Nephron (organoid): Measurements from ENCODE around the gene POLR3C.

Experiments used
- H3K27ac Mint-ChIP-seq, 3 experiments: 2 replicates each; pipeline ENCODE4 v1.8.0; 2020; ENCODE audit warnings: mixed read lengths in 3 of 3, mild to moderate bottlenecking in 2 of 3, moderate library complexity in 1 of 3
- H3K27me3 Mint-ChIP-seq: 2 replicates; pipeline ENCODE4 v1.8.0; 2021; ENCODE audit warnings: low read depth, mild to moderate bottlenecking, moderate library complexity, mixed read lengths
- H3K36me3 Mint-ChIP-seq: 2 replicates; pipeline ENCODE4 v1.8.0; 2020; ENCODE audit warnings: low read depth, mixed read lengths
- H3K4me1 Mint-ChIP-seq: 2 replicates; pipeline ENCODE4 v1.8.0; 2020; ENCODE audit warnings: mixed read lengths
- H3K4me3 Mint-ChIP-seq, 3 experiments: 2 replicates each; pipeline ENCODE4 v1.8.0; 2020; ENCODE audit warnings: mild to moderate bottlenecking in 3 of 3, mixed read lengths in 3 of 3, moderate library complexity in 2 of 3
- H3K9me3 Mint-ChIP-seq: 2 replicates; pipeline ENCODE4 v1.8.0; 2020; ENCODE audit warnings: mixed read lengths
- TF ChIP-seq, protein P1 (sequence below), 3 experiments: fragments of 200-600 bp; sonication (generic); IDR thresholded peaks; one replicate each; pipeline ENCODE4 v1.5.0; 2021; ENCODE audit warnings: antibody characterized with exemption in 3 of 3; ENCODE audit not compliant: unreplicated experiment in 3 of 3

POLR3C gene

GRCh38 chr1:145886816-145887215 is 62.8 kb downstream of the POLR3C start:
- no peaks in the 10 kb centered on the region for H3K9me3 Mint-ChIP-seq
- H3K4me1 Mint-ChIP-seq: peaks cover 42% of the 10 kb centered on the region
- TF ChIP-seq, protein P1, sequence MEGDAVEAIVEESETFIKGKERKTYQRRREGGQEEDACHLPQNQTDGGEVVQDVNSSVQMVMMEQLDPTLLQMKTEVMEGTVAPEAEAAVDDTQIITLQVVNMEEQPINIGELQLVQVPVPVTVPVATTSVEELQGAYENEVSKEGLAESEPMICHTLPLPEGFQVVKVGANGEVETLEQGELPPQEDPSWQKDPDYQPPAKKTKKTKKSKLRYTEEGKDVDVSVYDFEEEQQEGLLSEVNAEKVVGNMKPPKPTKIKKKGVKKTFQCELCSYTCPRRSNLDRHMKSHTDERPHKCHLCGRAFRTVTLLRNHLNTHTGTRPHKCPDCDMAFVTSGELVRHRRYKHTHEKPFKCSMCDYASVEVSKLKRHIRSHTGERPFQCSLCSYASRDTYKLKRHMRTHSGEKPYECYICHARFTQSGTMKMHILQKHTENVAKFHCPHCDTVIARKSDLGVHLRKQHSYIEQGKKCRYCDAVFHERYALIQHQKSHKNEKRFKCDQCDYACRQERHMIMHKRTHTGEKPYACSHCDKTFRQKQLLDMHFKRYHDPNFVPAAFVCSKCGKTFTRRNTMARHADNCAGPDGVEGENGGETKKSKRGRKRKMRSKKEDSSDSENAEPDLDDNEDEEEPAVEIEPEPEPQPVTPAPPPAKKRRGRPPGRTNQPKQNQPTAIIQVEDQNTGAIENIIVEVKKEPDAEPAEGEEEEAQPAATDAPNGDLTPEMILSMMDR (IDR thresholded peaks at IDR 0.05; ENCODE audit: unreplicated experiment in 3 of 3): no peak
- H3K27me3 Mint-ChIP-seq: peaks cover 38% of the 10 kb centered on the region
- H3K27ac Mint-ChIP-seq: peak overlapping the region; percentile 40 to 84 (median 57)
- peak overlapping the region; percentile 76 to 87 (median 78) for H3K4me3 Mint-ChIP-seq
- no peaks in the 10 kb centered on the region for H3K36me3 Mint-ChIP-seq

DNA sequence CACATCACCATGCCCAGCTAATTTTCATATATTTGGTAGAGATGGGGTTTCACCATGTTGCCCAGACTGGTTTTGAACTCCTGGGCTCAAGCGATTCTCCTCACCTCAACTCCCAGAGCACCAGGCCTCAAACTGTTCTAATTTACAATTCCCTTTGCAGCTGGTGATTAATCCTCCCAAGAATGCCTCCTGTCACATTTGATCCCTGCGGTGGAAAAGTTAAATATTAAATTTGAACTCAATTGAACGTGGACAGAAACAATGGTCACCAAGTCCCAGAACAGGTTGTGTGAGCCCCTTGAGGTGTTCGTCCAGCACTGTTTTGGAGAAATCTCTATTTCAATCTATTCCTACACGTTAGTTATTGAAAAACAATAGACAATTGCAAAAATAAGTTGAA is 63.6 kb downstream of the POLR3C start:
- H3K27me3 Mint-ChIP-seq: peaks cover 33% of the 10 kb centered on the region
- H3K4me1 Mint-ChIP-seq: peaks cover 49% of the 10 kb centered on the region
- no peaks in the 10 kb centered on the region for H3K36me3 Mint-ChIP-seq
- TF ChIP-seq, protein P1 (IDR thresholded peaks at IDR 0.05; ENCODE audit: unreplicated experiment in 3 of 3): no peak
- H3K27ac Mint-ChIP-seq: peak overlapping the region; percentile 75 to 94 (median 83)
- H3K4me3 Mint-ChIP-seq: peak overlapping the region; percentile 41 to 65 (median 53)
- no peaks in the 10 kb centered on the region for H3K9me3 Mint-ChIP-seq

GRCh38 chr1:145889722-145890121 is 65.7 kb downstream of the POLR3C start:
- Mint-ChIP-seq H3K27ac (peak overlapping the region in 1 of 3 experiments; percentile 56), H3K4me1 (peaks cover 61% of the 10 kb centered on the region), H3K36me3 (no peaks in the 10 kb centered on the region), H3K27me3 (peaks cover 14% of the 10 kb centered on the region), H3K9me3 (no peaks in the 10 kb centered on the region), H3K4me3 (no peak overlapping the region)
- TF ChIP-seq, protein P1 (IDR thresholded peaks at IDR 0.05; ENCODE audit: unreplicated experiment in 3 of 3): no peak

DNA sequence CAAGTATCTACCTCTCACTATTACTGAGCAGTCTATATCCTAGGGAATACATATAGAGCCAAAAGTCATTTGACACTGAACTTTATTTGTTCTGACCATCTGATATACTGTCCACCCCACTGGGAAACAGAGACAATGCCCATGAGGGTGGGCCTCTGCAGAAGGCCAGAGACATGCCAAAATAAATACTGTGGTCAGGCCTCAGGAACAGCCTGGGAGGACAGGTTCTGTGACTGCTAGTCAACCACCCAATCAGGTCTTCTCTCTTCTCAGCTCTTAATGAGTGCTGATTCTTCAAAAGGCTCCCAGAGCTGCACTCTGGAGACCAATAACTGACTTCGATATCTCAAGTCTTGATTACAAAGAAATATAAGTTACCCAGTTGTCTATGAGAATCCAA is 67.1 kb downstream of the POLR3C start:
- H3K27ac Mint-ChIP-seq: peak overlapping the region; percentile 94 to 98 (median 96)
- TF ChIP-seq, protein P1 (IDR thresholded peaks at IDR 0.05; ENCODE audit: unreplicated experiment in 3 of 3): no peak
- H3K4me3 Mint-ChIP-seq: no peak overlapping the region
- H3K36me3 Mint-ChIP-seq: no peaks in the 10 kb centered on the region
- H3K27me3 Mint-ChIP-seq: peaks cover 5% of the 10 kb centered on the region
- no peaks in the 10 kb centered on the region for H3K9me3 Mint-ChIP-seq
- peaks cover 52% of the 10 kb centered on the region for H3K4me1 Mint-ChIP-seq

GRCh38 chr1:145891587-145892485 is 67.8 kb downstream of the POLR3C start:
- Mint-ChIP-seq H3K4me3 (peak overlapping the region; percentile 37 to 59 (median 55)), H3K9me3 (no peaks in the 10 kb centered on the region), H3K36me3 (no peaks in the 10 kb centered on the region), H3K27ac (peak overlapping the region; percentile 94 to 98 (median 96)), H3K4me1 (peaks cover 45% of the 10 kb centered on the region), H3K27me3 (peaks cover 5% of the 10 kb centered on the region)
- TF ChIP-seq, protein P1 (IDR thresholded peaks at IDR 0.05; ENCODE audit: unreplicated experiment in 3 of 3): peak; percentile 97 to 98 (median 98)
